Stimulated activated CD8-positive, alpha-beta memory T cell treated with anti-CD3 and anti-CD28 coated beads, Interleukin-4, amount 100 ng/mL, for 24 hours (primary cell): Measurements from ENCODE around the gene LHFPL6.

Experiments used
- DNase-seq: peaks from one replicate; pipeline ENCODE4 v3.0.0-alpha.2; 2020; ENCODE audit warnings: low read depth

The LHFPL6 gene

GRCh38 chr13:39411511-39411910 is 191.5 kb downstream of the LHFPL6 start:
- DNase-seq = no peak

DNA sequence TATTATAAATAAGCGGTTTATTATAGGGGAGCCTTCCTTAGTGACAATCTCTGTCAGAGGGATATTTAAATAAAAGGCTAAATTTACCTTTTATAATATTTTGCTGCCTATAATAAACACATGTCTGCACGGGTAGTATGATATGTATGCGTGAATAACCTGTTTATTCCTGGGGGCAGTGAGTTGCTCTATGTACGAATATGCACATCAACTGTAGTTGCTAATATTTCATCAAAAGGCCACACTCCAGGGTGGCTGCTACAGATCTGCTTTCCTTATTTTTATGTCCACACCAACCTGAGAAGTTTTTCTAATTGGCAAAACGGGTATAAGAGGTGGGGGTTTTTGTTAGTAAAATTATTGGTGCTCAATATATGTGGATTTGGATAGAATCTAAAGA is 192.0 kb downstream of the LHFPL6 start:
- DNase-seq = no peak

- no peak for DNase-seq
Observed at GRCh38 chr13:39410096-39410901, 192.7 kb downstream of the LHFPL6 start.

GRCh38 chr13:39408512-39408911 is 194.5 kb downstream of the LHFPL6 start:
- DNase-seq = no peak

- no peak for DNase-seq
Observed at GRCh38 chr13:39407786-39408185, 195.2 kb downstream of the LHFPL6 start.

DNA sequence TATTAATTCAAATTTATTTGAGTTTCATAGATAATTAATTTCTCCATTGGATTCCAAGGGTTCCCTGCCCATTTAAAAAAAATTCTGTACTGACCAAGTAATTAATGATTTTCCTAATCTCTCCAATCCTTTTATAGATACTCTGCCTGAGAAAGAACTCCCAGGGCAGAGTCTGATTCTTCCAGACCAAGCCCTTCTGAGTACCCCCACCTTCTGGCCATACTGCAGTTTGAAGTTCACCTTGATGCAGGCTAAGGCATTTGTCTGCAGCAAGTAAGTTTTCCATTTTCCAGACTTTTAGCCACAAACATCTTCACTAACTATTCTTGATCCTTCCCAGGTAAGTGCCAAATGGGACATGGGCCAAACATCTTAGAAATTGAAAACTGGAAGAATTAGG is 195.9 kb downstream of the LHFPL6 start:
- no peak for DNase-seq

- DNase-seq = no peak
Observed at GRCh38 chr13:39406688-39407087, 196.3 kb downstream of the LHFPL6 start.

DNA sequence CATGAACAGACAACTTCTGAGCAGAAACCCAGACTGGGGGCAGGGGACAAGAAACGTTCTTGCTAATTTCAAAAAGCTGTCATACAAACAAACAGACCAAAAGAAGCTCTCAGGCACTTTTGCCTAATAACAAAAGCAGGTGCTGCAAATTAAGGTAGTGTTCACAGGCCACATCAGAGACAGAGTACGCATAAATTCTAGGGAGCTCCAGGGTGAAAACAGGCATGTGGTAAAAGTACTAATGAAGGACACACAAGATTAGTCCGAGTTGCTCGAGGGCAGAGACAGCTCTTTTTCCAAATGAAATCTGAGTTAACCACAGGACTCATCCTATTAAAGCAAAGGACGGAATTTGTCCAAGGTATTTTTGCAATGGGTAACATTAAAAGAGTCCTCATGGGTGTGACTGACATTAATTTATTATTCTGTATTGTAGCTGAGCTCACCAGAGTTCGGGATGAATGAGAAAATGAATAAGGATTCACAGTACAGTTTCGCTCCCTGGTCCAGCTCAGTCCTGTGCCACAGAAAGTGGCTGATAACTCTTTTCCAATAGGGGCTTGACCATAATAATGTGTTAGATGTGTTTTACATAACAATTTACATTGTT is 197.3 kb downstream of the LHFPL6 start:
- DNase-seq = no peak

DNA sequence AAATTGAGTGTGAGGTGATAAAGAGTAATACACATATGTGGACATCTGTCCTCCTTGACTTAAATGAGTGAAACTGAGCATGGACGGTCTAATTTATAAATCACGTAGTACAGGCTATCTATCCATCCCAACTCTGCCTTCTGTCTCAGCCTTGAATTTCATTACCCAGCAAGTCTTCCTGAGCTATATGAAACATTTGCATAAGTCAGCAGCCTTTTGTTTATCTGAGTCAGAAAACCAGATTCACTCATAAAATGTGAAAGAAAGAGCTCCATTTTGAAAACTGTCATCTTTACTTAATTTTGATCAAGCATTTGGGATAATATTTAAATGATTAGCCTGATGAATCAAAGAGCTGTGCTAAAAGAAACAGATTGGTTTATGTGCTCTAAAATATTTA is 197.9 kb downstream of the LHFPL6 start:
- DNase-seq = no peak

- DNase-seq = no peak
Observed at GRCh38 chr13:39403106-39403505, 199.9 kb downstream of the LHFPL6 start.

GRCh38 chr13:39402221-39402970 is 200.6 kb downstream of the LHFPL6 start:
- no peak for DNase-seq

- DNase-seq = no peak
Observed at GRCh38 chr13:39401756-39402155, 201.2 kb downstream of the LHFPL6 start.

DNA sequence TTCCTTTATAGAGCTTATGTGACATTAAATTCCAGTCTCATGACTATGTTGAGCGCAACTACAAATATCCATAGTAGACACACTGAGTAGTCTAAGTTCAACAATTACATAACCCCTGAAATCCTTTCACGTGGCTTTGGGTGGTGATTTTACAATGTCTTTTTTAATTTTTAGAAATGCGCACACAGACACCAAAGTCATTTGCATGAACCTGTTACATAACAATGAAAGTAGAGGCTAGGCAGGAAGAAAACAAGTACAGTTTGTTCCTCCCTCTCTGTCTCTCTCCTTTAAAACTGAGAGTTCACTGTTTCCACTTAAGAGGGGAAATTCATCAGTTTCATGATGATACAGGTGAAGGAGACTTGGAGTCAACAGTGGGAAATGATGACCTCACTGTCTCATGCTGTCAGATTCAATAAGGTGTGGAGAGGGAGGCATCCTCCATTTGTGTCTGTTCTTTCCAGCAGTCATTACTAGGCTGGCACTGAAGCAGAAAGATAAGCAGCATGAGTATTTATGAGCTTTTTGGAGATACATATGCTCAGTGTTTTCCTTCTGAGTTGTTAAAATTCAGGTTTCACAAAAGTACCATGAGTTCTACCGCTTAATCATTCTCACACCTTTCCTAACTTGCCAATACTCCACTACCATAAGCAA is 201.8 kb downstream of the LHFPL6 start:
- DNase-seq = no peak

DNA sequence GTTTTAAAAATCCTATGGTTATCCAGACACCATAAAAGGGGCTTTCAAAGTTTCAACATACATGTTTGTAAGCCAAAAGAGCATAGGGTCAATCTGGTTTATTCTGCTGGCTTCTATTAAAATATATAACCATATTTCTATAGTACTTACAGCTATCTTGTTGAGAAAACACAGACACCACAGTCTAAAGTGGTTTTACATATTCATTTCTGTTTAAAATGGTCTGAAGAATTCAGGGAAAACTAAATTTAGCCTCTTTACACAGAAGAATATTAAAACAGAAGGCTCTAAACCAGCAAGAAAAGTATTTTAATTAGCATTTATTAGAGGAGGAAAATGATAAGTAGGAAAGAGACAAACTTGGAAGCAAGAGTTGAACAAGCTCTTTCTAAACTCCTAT is 203.9 kb downstream of the LHFPL6 start:
- DNase-seq = no peak

GRCh38 chr13:39397896-39398265 is 205.1 kb downstream of the LHFPL6 start:
- no peak for DNase-seq

DNA sequence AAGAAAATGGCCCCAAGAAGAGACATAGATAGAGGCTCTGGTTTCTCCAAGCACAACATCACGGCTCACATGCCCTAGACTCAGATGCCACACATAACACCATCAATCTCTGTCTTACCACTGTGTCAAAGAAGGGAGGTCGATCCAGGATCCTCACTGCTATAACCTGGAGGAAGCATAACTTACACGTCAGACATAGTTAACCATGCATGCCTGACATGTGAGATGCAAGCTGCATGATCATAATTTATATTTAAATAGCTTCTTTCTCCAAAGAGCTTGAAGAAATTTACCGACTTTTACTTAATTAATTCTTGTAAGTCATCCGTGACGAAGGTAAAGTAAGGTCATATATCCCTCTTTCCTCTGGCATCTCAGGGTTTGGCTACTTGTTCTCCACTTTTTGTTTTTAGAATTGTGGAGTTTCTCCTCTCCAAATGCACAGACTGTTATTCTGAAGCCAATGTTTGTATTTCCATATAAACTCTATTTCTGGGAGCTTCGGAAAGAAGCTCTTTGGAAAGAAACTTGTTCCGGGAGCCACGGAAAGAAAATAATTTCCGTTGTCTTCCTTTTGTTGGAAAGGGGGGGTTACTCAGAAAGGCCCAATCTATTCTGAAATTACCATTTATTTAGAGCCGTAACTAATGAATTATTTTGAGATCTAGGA is 205.6 kb downstream of the LHFPL6 start:
- DNase-seq = no peak

GRCh38 chr13:39394796-39395678 is 208.0 kb downstream of the LHFPL6 start:
- DNase-seq = no peak

DNA sequence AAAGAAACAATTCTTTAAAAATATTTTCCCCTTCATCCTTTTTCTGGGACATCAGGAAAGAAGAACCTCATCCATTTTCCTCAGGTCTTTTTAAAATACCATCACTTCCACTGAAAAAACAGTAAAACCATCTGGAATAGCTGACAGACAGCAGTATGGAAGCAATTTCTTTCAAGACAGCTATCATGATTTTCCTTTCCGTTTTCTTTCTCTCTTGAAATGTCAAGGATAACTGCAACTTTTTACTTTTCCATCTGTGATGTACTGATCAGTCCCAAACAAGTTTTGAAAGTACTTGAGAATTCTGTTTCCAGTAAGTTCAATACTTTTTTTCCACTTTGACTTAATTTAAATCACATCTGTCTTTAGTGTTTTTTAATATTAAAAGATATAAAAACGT is 211.2 kb downstream of the LHFPL6 start:
- DNase-seq = no peak

- no peak for DNase-seq
Observed at GRCh38 chr13:39389013-39389412, 214.0 kb downstream of the LHFPL6 start.

- no peak for DNase-seq
Observed at GRCh38 chr13:39385621-39386231, 217.3 kb downstream of the LHFPL6 start.

DNA sequence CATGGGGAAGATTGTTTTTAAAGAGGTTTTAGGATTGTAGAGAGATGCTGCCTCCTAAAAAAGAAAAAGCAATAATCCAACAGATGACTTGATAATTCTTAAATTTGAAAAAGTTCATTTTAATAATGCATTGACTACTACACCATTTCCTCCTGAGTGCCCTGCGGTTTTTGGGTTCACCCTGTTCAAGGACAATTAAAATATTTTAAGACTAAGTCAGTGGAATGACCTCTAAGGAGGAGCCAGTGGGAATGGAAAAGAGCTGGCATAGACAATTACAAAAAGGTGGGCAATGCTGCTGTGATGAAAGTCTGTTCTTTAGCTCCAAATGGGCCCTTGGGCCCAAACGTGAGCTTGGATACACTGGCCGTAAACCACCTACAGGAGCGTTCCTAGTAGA is 217.8 kb downstream of the LHFPL6 start:
- DNase-seq = no peak
